SK-N-MC (cell line): ENCODE data around the gene DDX51.
"Not testable (repeated sequence)": the region's sequence is repeated elsewhere in the genome, so short reads cannot be mapped to it uniquely, and the experiment has no call there.

Source experiments
- EZH2 ChIP-seq: fragments of 200-600 bp; sonication (generic); IDR thresholded peaks from one replicate; pipeline ENCODE4 v1.6.1; 2017; ENCODE audit warnings: antibody characterized with exemption
- POLR2AphosphoS5 ChIP-seq: IDR thresholded peaks from 2 replicates; pipeline ENCODE4 v1.6.1; 2012; ENCODE audit warnings: mild to moderate bottlenecking, low read depth, low read length, borderline replicate concordance

DNA sequence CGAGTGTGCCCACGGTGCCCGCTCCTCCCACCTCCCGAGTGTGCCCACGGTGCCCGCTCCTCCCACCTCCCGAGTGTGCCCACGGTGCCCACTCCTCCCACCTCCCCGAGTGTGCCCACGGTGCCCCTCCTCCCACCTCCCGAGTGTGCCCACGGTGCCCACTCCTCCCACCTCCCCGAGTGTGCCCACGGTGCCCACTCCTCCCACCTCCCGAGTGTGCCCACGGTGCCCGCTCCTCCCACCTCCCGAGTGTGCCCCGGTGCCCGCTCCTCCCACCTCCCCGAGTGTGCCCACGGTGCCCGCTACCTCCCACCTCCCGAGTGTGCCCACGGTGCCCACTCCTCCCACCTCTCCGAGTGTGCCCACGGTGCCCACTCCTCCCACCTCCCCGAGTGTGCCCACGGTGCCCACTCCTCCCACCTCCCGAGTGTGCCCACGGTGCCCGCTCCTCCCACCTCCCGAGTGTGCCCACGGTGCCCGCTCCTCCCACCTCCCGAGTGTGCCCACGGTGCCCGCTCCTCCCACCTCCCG is 9.4 kb downstream of the DDX51 start:
- TF ChIP-seq EZH2, POLR2AphosphoS5: not testable (repeated sequence)
